Stimulated activated naive B cell treated with anti-CD40 and anti-IgM and Interleukin-4, amounts not matched to agents 10 μg/mL and 1 μg/mL and 100 μg/mL, for 72 hours (primary cell): ENCODE data around the gene SAMD9L.
"Not testable (repeated sequence)": the region's sequence is repeated elsewhere in the genome, so short reads cannot be mapped to it uniquely, and the experiment has no call there.

Source experiments
- ATAC-seq, 2 donors: fragments of 150-1000 bp; cut with Tn5 transposase; replicated peaks; 2 replicates each; pipeline ENCODE4 v1.10.0; 2021; ENCODE audit warnings: moderate library complexity in 1 of 2
- DNase-seq: peaks from one replicate; pipeline ENCODE4 v3.0.0; 2021
- H3K27ac Mint-ChIP-seq: one replicate; pipeline ENCODE4 v1.8.0; 2022; ENCODE audit warnings: mild to moderate bottlenecking, mixed read lengths
- H3K27me3 Mint-ChIP-seq, 2 donors: one replicate each; pipeline ENCODE4 v1.8.0; 2022; ENCODE audit warnings: mixed read lengths in 2 of 2
- H3K36me3 Mint-ChIP-seq, 2 donors: one replicate each; pipeline ENCODE4 v1.8.0; 2022; ENCODE audit warnings: mixed read lengths in 2 of 2, mild to moderate bottlenecking in 1 of 2
- H3K4me1 Mint-ChIP-seq, 2 donors: one replicate each; pipeline ENCODE4 v1.8.0; 2022; ENCODE audit warnings: mixed read lengths in 2 of 2, mild to moderate bottlenecking in 1 of 2
- H3K4me3 Mint-ChIP-seq, 2 donors: one replicate each; pipeline ENCODE4 v1.8.0; 2022; ENCODE audit warnings: mild to moderate bottlenecking in 2 of 2, mixed read lengths in 2 of 2, moderate library complexity in 1 of 2
- H3K9me3 Mint-ChIP-seq, 2 donors: one replicate each; pipeline ENCODE4 v1.8.0; 2022; ENCODE audit warnings: mixed read lengths in 2 of 2, mild to moderate bottlenecking in 1 of 2

Gene SAMD9L

GRCh38 chr7:93132216-93132615, 16.0 kb downstream of the SAMD9L start:
- H3K9me3 Mint-ChIP-seq, result peaks cover 16 to 25% of the 10 kb centered on the region in 2 donors
- H3K27ac Mint-ChIP-seq, result no peak overlapping the region
- H3K27me3 Mint-ChIP-seq, result no peaks in the 10 kb centered on the region
- H3K4me1 Mint-ChIP-seq, result no peaks in the 10 kb centered on the region
- H3K36me3 Mint-ChIP-seq, result peaks cover 29 to 39% of the 10 kb centered on the region in 2 donors
- no peak for ATAC-seq
- no peak for DNase-seq
- H3K4me3 Mint-ChIP-seq, result no peak overlapping the region

DNA sequence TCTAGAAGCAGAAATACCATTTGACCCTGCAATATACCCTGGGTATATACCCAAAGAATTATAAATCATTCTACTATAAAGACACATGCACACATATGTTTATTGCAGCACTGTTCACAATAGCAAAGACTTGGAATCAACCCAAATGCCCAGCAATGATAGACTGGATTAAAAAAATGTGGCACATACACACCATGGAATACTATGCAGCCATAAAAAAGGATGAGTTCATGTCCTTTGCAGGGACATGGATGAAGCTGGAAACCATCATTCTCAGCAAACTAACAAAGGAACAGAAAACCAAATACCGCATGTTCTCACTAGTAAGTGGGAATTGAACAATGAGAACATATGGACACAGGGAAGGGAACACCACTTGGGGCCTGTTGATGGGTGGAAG, 21.2 kb downstream of the SAMD9L start:
- DNase-seq, H3K27me3 Mint-ChIP-seq, H3K4me1 Mint-ChIP-seq, H3K27ac Mint-ChIP-seq, H3K4me3 Mint-ChIP-seq, ATAC-seq: not testable (repeated sequence)
- peaks cover 14 to 37% of the 10 kb centered on the region in 2 donors for H3K36me3 Mint-ChIP-seq
- H3K9me3 Mint-ChIP-seq, result peaks cover 27 to 36% of the 10 kb centered on the region in 2 donors

DNA sequence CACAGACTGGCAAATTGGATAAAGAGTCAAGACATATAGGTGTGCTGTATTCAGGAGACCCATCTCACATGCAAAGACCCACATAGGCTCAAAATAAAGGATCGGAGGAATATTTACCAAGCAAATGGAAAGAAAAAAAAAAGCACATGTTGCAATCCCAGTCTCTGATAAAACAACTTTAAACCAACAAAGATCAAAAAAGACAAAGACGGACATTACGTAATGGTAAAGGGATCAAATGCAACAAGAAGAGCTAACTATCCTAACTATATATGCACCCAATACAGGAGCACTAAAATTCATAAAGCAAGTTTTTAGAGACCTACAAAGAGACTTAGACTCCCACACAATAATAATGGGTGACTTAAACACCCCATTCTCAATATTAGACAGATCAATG, 24.7 kb downstream of the SAMD9L start:
- not testable (repeated sequence) for DNase-seq, H3K4me3 Mint-ChIP-seq, H3K27ac Mint-ChIP-seq, H3K27me3 Mint-ChIP-seq, ATAC-seq, H3K4me1 Mint-ChIP-seq
- H3K36me3 Mint-ChIP-seq, result peaks cover 6 to 34% of the 10 kb centered on the region in 2 donors
- peaks cover 17 to 26% of the 10 kb centered on the region in 2 donors for H3K9me3 Mint-ChIP-seq

DNA sequence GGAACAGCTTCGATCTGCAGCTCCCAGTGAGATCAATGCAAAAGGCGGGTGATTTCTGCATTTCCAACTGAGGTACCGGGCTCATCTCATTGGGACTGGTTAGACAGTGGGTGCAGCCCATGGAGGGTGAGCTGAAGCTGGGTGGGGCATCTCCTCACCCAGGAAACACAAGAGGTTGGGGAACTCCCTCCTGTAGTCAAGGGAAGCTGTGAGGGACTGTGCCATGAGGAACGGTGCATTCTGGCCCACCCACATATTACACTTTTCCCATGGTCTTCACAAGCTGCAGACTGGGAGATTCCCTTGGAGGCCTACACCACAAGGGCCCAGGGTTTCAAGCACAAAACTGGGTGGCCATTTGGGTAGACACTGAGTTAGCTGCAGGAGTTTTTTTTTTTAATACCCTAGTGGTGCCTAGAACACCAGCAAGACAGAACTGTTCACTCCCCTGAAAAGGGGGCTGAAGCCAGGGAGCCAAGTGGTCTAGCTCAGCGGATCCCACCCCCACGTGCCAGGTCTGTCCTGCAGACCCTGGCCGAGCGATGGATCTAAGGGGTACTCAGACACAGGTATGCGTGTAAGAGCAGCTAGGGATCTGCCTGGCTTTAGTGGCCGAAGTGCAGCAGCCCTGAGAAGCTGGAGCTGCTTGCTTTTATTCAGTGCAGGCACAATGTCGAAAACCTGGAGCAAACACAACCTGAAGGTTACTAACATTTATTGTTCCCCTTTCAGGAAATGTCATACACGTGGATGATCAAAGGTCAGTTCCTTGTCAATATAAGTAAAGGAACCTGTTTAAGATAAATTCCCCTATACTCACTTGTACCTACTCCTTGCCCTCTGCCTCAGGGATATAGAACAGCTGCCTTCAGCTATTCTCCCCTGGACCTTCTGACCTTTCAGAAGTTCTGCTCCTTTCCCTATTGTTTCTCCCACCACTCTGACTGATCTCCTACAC, 27.3 kb downstream of the SAMD9L start:
- Mint-ChIP-seq H3K9me3 (peaks cover 10 to 20% of the 10 kb centered on the region in 2 donors), H3K27ac (no peak overlapping the region), H3K36me3 (peaks cover 0 to 32% of the 10 kb centered on the region in 2 donors), H3K4me1 (peaks cover 11 to 16% of the 10 kb centered on the region in 2 donors), H3K4me3 (no peak overlapping the region), H3K27me3 (no peaks in the 10 kb centered on the region)
- ATAC-seq, result no peak
- no peak for DNase-seq

- Mint-ChIP-seq H3K36me3 (peaks cover 7 to 31% of the 10 kb centered on the region in 2 donors), H3K4me1 (peaks cover 15 to 31% of the 10 kb centered on the region in 2 donors), H3K27ac (peak overlapping the region; percentile 34), H3K4me3 (no peak overlapping the region), H3K9me3 (peaks cover 10 to 14% of the 10 kb centered on the region in 2 donors), H3K27me3 (no peaks in the 10 kb centered on the region)
- ATAC-seq (no peak), DNase-seq (no peak)
Measured at GRCh38 chr7:93119191-93119905, 28.8 kb downstream of the SAMD9L start.

- H3K4me3 Mint-ChIP-seq, result peak within 1 kb of the TSS; percentile 84 to 85
- ATAC-seq (peak; percentile 100), DNase-seq (peak; percentile 49)
- H3K27me3 Mint-ChIP-seq, result no peaks in the 10 kb centered on the region
- H3K27ac Mint-ChIP-seq, result peak within 1 kb of the TSS; percentile 80
- peaks cover 7 to 8% of the 10 kb centered on the region in 2 donors for H3K9me3 Mint-ChIP-seq
- H3K4me1 Mint-ChIP-seq, result peaks cover 15 to 34% of the 10 kb centered on the region in 2 donors
- H3K36me3 Mint-ChIP-seq, result peaks cover 15 to 35% of the 10 kb centered on the region in 2 donors
Measured at GRCh38 chr7:93117852-93118530, 30.2 kb downstream of the SAMD9L start, which contains the start of gene SAMD9. TSS of gene SAMD9 (minus strand) at chr7:93117979. CDS start at chr7:93106097, 11,882 bp downstream.

DNA sequence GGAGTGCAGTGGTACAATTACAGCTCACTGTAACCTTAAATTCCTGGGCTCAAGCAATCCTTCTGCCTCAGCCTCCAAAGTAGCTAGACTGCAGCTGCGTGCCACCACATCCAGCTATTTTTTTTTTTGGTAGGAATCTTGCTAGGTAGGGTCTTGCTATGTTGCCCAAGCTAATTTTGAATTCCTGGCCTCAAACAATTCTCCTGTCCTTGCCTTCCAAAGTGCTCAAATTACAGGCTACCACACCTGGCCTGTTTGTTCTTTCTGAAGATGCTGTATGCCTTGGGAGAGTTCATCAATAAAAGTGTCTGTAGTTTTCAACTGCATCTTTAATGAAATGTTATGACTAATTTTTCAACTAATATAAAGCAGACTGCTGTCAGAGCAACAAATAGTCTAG, 30.9 kb downstream of the SAMD9L start:
- peaks cover 15 to 34% of the 10 kb centered on the region in 2 donors for H3K4me1 Mint-ChIP-seq
- ATAC-seq (peak in 1 of 2 donors; percentile 28), DNase-seq (no peak)
- peaks cover 6 to 7% of the 10 kb centered on the region in 2 donors for H3K9me3 Mint-ChIP-seq
- peak overlapping the region; percentile 80 for H3K27ac Mint-ChIP-seq
- peaks cover 20 to 36% of the 10 kb centered on the region in 2 donors for H3K36me3 Mint-ChIP-seq
- H3K4me3 Mint-ChIP-seq, result peak overlapping the region; percentile 84 to 85
- no peaks in the 10 kb centered on the region for H3K27me3 Mint-ChIP-seq

GRCh38 chr7:93115796-93116195, 32.4 kb downstream of the SAMD9L start:
- ATAC-seq (no peak), DNase-seq (no peak)
- Mint-ChIP-seq H3K4me1 (peaks cover 17 to 34% of the 10 kb centered on the region in 2 donors), H3K4me3 (peak overlapping the region in 1 of 2 donors; percentile 4), H3K27ac (no peak overlapping the region), H3K36me3 (peaks cover 35 to 51% of the 10 kb centered on the region in 2 donors), H3K9me3 (peaks cover 9% of the 10 kb centered on the region in 2 donors), H3K27me3 (no peaks in the 10 kb centered on the region)

DNA sequence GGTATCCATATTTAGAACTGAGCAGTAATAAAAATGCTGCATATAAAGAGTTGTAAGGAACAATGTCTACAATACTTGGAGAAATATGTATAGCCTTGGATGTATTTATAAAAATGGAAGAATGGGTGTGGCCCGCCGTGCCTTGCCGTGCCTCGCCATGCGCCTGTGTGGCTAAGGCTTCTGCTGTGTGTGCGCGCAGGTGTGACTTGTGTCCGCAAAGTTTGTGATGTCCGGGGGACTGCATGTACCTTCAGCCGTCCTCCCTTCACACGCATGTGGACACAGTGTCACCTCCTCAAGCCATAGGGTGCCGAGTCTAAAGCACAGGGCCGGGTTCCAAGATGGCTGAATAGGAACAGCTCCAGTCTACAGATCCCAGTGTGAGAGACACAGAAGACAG, 40.2 kb downstream of the SAMD9L start:
- no peak for ATAC-seq
- H3K4me3 Mint-ChIP-seq, result no peak overlapping the region
- peaks cover 73 to 83% of the 10 kb centered on the region in 2 donors for H3K36me3 Mint-ChIP-seq
- peaks cover 0 to 2% of the 10 kb centered on the region in 2 donors for H3K4me1 Mint-ChIP-seq
- H3K9me3 Mint-ChIP-seq, result peaks cover 16 to 22% of the 10 kb centered on the region in 2 donors
- no peak overlapping the region for H3K27ac Mint-ChIP-seq
- DNase-seq, result no peak
- no peaks in the 10 kb centered on the region for H3K27me3 Mint-ChIP-seq

DNA sequence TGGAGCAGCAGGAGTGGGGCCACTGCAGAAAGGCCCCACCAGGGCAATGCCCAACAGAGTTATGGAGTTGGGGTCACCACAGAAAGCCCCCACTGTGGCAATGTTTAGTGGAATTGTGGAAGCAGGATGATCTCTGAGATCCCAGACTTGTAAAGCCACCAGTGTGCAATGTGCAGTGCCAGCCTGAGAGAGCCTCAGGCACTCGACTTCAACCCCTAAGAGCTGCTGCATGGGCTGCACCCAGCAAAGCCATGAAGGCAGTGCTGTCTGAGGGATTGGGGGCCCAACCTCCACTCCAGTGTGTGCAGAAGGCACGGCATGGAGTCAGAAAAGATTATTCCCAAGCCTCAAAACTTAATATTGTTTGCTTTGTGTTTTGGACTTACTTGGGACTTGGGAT, 50.8 kb downstream of the SAMD9L start:
- ATAC-seq, result no peak
- H3K4me3 Mint-ChIP-seq, result no peak overlapping the region
- no peak for DNase-seq
- peaks cover 15 to 18% of the 10 kb centered on the region in 2 donors for H3K9me3 Mint-ChIP-seq
- peaks cover 3% of the 10 kb centered on the region in 2 donors for H3K36me3 Mint-ChIP-seq
- no peak overlapping the region for H3K27ac Mint-ChIP-seq
- H3K27me3 Mint-ChIP-seq, result no peaks in the 10 kb centered on the region
- no peaks in the 10 kb centered on the region for H3K4me1 Mint-ChIP-seq

DNA sequence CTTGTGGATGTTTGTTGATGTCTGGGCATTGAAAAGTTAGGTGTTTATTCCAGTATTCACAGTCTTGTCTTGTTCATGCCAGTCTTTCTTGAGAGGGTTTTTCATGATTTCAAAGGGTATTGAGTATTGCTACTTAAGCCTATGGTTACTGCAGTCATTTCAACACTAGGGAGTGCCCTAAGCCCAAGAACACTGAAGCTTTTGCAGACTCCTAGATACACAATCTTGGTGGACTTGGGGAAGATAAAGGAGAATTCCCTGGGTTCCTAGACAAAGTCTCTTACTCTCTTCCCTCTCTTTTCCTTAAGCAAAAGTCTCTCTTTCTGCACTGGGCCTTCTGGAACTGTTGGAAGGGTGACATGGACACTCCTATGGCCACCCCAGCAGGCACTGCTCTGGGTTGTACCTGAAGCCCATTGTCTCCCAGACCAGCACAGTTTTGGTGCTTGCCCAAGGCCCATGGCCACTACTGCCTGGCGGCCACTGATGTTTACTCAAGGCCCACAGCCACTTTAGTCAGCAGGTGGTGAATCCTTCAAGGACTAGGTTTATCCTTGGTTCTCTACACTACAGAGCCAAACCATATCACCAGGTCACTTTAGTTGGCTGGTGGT, 55.3 kb downstream of the SAMD9L start:
- Mint-ChIP-seq H3K4me1 (no peaks in the 10 kb centered on the region), H3K36me3 (peaks cover 0 to 3% of the 10 kb centered on the region in 2 donors), H3K9me3 (peaks cover 11 to 12% of the 10 kb centered on the region in 2 donors), H3K4me3 (no peak overlapping the region), H3K27ac (no peak overlapping the region), H3K27me3 (peaks cover 5 to 17% of the 10 kb centered on the region in 2 donors)
- no peak for DNase-seq
- peak; percentile 51 to 56 for ATAC-seq
